IPS-20b (cell line): ENCODE measurements around the gene ZNF780B.
"Not testable (repeated sequence)": the region's sequence is repeated elsewhere in the genome, so short reads cannot be mapped to it uniquely, and the experiment has no call there.

Source experiments
- H3K27ac ChIP-seq: one replicate; pipeline ENCODE4 v1.5.1; 2013; ENCODE audit warnings: low read length
- H3K27me3 ChIP-seq: 2 replicates; pipeline ENCODE4 v1.6.1; 2013; ENCODE audit warnings: mild to moderate bottlenecking, low read length, inconsistent platforms; ENCODE audit not compliant: insufficient read depth
- H3K36me3 ChIP-seq: 2 replicates; pipeline ENCODE4 v1.6.1; 2013; ENCODE audit warnings: low read depth, mild to moderate bottlenecking, inconsistent platforms, low read length, moderate library complexity; ENCODE audit not compliant: insufficient read depth
- H3K4me1 ChIP-seq: 2 replicates; pipeline ENCODE4 v1.6.1; 2013; ENCODE audit warnings: mild to moderate bottlenecking, control low read depth, inconsistent platforms, low read length, moderate library complexity; ENCODE audit not compliant: insufficient read depth
- H3K4me3 ChIP-seq: 2 replicates; pipeline ENCODE4 v1.5.1; 2013; ENCODE audit warnings: mild to moderate bottlenecking, low read length, inconsistent platforms
- H3K9ac ChIP-seq: 2 replicates; pipeline ENCODE4 v1.6.1; 2013; ENCODE audit warnings: low read depth, mild to moderate bottlenecking, inconsistent platforms, low read length, moderate library complexity
- H3K9me3 ChIP-seq: 2 replicates; pipeline ENCODE4 v1.6.1; 2013; ENCODE audit warnings: mild to moderate bottlenecking, low read depth, low read length, inconsistent platforms; ENCODE audit not compliant: insufficient read depth

ZNF780B gene

GRCh38 chr19:40081411-40081810 lies 25.4 kb upstream of the ZNF780B start:
- Histone ChIP-seq H3K27me3 (no peaks in the 10 kb centered on the region), H3K27ac (no peak overlapping the region), H3K4me1 (no peaks in the 10 kb centered on the region), H3K4me3 (no peak overlapping the region), H3K36me3 (peaks cover 64% of the 10 kb centered on the region), H3K9ac (no peak overlapping the region), H3K9me3 (peaks cover 28% of the 10 kb centered on the region; the same call in 1 of the 2 replicates)

GRCh38 chr19:40080289-40080688 lies 24.3 kb upstream of the ZNF780B start:
- no peaks in the 10 kb centered on the region for H3K4me1 ChIP-seq
- peaks cover 39% of the 10 kb centered on the region for H3K9me3 ChIP-seq
- H3K27me3 ChIP-seq, result no peaks in the 10 kb centered on the region
- H3K9ac ChIP-seq, result no peak overlapping the region
- H3K27ac ChIP-seq, result no peak overlapping the region
- H3K4me3 ChIP-seq, result no peak overlapping the region
- H3K36me3 ChIP-seq, result peaks cover 76% of the 10 kb centered on the region

GRCh38 chr19:40078377-40078776 lies 22.3 kb upstream of the ZNF780B start:
- no peaks in the 10 kb centered on the region for H3K27me3 ChIP-seq
- H3K9ac ChIP-seq, result no peak overlapping the region
- H3K36me3 ChIP-seq, result peaks cover 86% of the 10 kb centered on the region
- H3K27ac ChIP-seq, result no peak overlapping the region
- peaks cover 58% of the 10 kb centered on the region for H3K9me3 ChIP-seq
- H3K4me1 ChIP-seq, result no peaks in the 10 kb centered on the region
- H3K4me3 ChIP-seq, result no peak overlapping the region

GRCh38 chr19:40070058-40070457 lies 14.0 kb upstream of the ZNF780B start:
- H3K4me3 ChIP-seq, result no peak overlapping the region
- H3K4me1 ChIP-seq, result no peaks in the 10 kb centered on the region
- H3K9ac ChIP-seq, result no peak overlapping the region
- H3K27me3 ChIP-seq, result no peaks in the 10 kb centered on the region
- no peak overlapping the region for H3K27ac ChIP-seq
- peaks cover 24% of the 10 kb centered on the region for H3K36me3 ChIP-seq
- H3K9me3 ChIP-seq, result peaks cover 41% of the 10 kb centered on the region

DNA sequence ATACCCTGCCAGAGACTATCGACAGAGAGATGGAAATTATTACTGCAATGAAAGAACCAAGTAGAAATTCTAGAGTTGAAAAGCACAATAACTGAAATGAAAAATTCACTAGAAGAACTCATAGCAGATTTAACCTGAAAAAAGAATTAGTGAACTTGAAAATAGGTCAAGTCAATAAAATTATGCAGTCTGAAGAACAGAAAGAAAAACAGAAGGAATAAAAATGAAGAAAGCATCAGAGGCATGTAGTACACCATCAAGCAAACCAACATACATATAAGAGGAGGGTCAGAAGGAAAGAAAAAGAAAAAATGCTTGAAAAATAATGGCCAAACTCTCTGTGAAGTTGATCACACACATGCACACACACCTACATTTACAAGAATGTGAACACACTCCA lies 3.6 kb upstream of the ZNF780B start:
- no peaks in the 10 kb centered on the region for H3K4me1 ChIP-seq
- H3K9me3 ChIP-seq, result peaks cover 25% of the 10 kb centered on the region; the same call in 1 of the 2 replicates

GRCh38 chr19:40057166-40057565 lies 1.1 kb upstream of the ZNF780B start:
- H3K4me1 ChIP-seq, result no peaks in the 10 kb centered on the region
- H3K27me3 ChIP-seq, result no peaks in the 10 kb centered on the region
- H3K27ac ChIP-seq, result no peak overlapping the region
- H3K9ac ChIP-seq, result no peak overlapping the region
- H3K4me3 ChIP-seq, result no peak overlapping the region
- no peaks in the 10 kb centered on the region for H3K36me3 ChIP-seq
- H3K9me3 ChIP-seq, result peaks cover 25% of the 10 kb centered on the region; the same call in 1 of the 2 replicates

More for the DNA sequence above, 3.6 kb upstream of the ZNF780B start:
- Histone ChIP-seq H3K27ac (no peak overlapping the region), H3K36me3 (no peaks in the 10 kb centered on the region), H3K27me3 (no peaks in the 10 kb centered on the region), H3K4me3 (no peak overlapping the region), H3K9ac (no peak overlapping the region)

- Histone ChIP-seq H3K4me3 (peak overlapping the region; percentile 96), H3K9ac (peak overlapping the region; percentile 82), H3K36me3 (no peaks in the 10 kb centered on the region), H3K4me1 (no peaks in the 10 kb centered on the region), H3K9me3 (peaks cover 29% of the 10 kb centered on the region; the same call in 1 of the 2 replicates), H3K27me3 (no peaks in the 10 kb centered on the region), H3K27ac (no peak overlapping the region)
Observed at GRCh38 chr19:40056505-40056904, 474 bp upstream of the ZNF780B start.

- no peaks in the 10 kb centered on the region for H3K36me3 ChIP-seq
- H3K9me3 ChIP-seq, result peaks cover 29% of the 10 kb centered on the region; the same call in 1 of the 2 replicates
- H3K4me3 ChIP-seq, result peak overlapping the region; percentile 96
- no peak overlapping the region for H3K27ac ChIP-seq
- H3K9ac ChIP-seq, result peak overlapping the region; percentile 82; the same call in 1 of the 2 replicates
- no peaks in the 10 kb centered on the region for H3K27me3 ChIP-seq
- no peaks in the 10 kb centered on the region for H3K4me1 ChIP-seq
Observed at GRCh38 chr19:40055049-40055448, 982 bp downstream of the ZNF780B start.

DNA sequence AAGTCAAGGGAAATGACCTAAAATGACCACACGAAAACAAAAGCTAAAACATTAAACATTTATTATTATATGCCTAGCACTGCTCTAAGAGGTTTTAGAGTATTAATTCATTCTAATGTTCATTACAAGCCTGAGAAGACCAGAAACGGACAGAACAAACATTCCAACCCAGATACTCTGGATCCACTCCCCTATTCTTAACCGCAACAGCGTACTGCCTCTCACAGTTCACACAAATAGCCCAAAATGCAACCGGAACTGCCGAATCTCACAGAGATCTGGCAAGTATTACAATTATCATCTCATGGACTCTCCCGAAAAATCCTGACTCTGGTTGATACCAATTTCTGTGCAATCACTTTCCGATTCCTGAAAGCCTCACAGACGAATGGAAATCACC lies 1.4 kb downstream of the ZNF780B start:
- no peak overlapping the region for H3K9ac ChIP-seq
- H3K27me3 ChIP-seq, result no peaks in the 10 kb centered on the region
- peaks cover 26% of the 10 kb centered on the region; the same call in 1 of the 2 replicates for H3K9me3 ChIP-seq
- H3K4me3 ChIP-seq, result peak overlapping the region; percentile 96
- H3K27ac ChIP-seq, result no peak overlapping the region
- H3K4me1 ChIP-seq, result no peaks in the 10 kb centered on the region
- no peaks in the 10 kb centered on the region for H3K36me3 ChIP-seq

- no peaks in the 10 kb centered on the region for H3K4me1 ChIP-seq
Observed at GRCh38 chr19:40053491-40053890, 2.5 kb downstream of the ZNF780B start.

GRCh38 chr19:40041718-40042117 lies 14.3 kb downstream of the ZNF780B start:
- not testable (repeated sequence) for H3K27me3 ChIP-seq, H3K4me3 ChIP-seq, H3K4me1 ChIP-seq, H3K9ac ChIP-seq, H3K27ac ChIP-seq
- Histone ChIP-seq H3K36me3 (peaks cover 35% of the 10 kb centered on the region), H3K9me3 (peaks cover 44% of the 10 kb centered on the region)

More at GRCh38 chr19:40053491-40053890, 2.5 kb downstream of the ZNF780B start:
- Histone ChIP-seq H3K27me3 (no peaks in the 10 kb centered on the region), H3K36me3 (peaks cover 5% of the 10 kb centered on the region; the same call in 1 of the 2 replicates), H3K27ac (no peak overlapping the region), H3K9me3 (peaks cover 25% of the 10 kb centered on the region; the same call in 1 of the 2 replicates), H3K4me3 (no peak overlapping the region), H3K9ac (no peak overlapping the region)

- peaks cover 46% of the 10 kb centered on the region for H3K9me3 ChIP-seq
- H3K4me3 ChIP-seq, H3K4me1 ChIP-seq, H3K27me3 ChIP-seq, H3K9ac ChIP-seq, H3K27ac ChIP-seq: not testable (repeated sequence)
- H3K36me3 ChIP-seq, result peaks cover 38% of the 10 kb centered on the region; the same call in 1 of the 2 replicates
Observed at GRCh38 chr19:40038047-40038446, 18.0 kb downstream of the ZNF780B start.
